GM12892 (cell line): ENCODE measurements around the gene KIAA1755.

ENCODE experiments used
- POLR2A ChIP-seq: IDR thresholded peaks from 2 replicates; pipeline ENCODE4 v1.6.1; 2011; ENCODE audit warnings: low read depth, low read length, control low read depth
- POLR2AphosphoS5 ChIP-seq: IDR thresholded peaks from 2 replicates; pipeline ENCODE4 v1.6.1; 2011; ENCODE audit warnings: low read depth, low read length, control low read depth
- TAF1 ChIP-seq: IDR thresholded peaks from 2 replicates; pipeline ENCODE4 v1.6.1; 2011; ENCODE audit warnings: low read depth, mild to moderate bottlenecking, control low read depth, low read length, borderline replicate concordance

GRCh38 chr20:38286586-38287531, 26.3 kb upstream of the KIAA1755 start:
- TF ChIP-seq POLR2AphosphoS5 (no peak), POLR2A (no peak), TAF1 (no peak)
